Measurements from ENCODE around the gene CD200. TPM values are rescaled to one million over a fixed set of nuclear protein-coding genes. Genes with fewer than 3 reads are reported as not detected.

CD200 gene
- total and polyA plus RNA-seq, 2 of the 4 experiments (the other 2 are of a cell fraction), result 1.1 to 1.7 TPM

DNA sequence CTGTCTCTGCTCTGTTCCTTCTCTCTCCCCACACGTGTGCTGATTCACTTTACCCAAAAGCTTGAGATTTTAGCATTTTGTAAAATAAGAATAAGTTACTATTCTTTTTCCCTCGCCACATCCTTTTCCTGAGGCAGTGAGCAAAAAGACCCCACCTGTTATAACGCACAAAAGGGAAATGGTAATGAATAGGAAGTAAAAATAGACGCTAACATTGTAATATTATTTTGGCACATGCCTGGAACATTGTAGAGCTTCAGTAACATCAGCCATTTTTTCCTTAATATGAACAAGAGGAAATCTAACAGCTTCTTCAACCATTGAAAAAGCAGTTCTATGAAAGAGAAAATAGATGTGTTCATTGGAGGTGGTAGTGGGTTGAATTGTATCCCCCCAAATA lies 40.5 kb downstream of the CD200 start:
- BruUV-seq (replicated peaks), result no TSS peak
- no peak for ATAC-seq (ENCODE audit: low read depth)
- H4K8ac ChIP-seq (ENCODE audit: low read depth in 2 of 2, low read length in 2 of 2), result no peak overlapping the region
- DNase-seq, result no peak
- no peaks in the 10 kb centered on the region for H3K79me1 ChIP-seq (ENCODE audit: low read depth in 1 of 2, low read length in 2 of 2)
- no peak overlapping the region for H3K4me3 ChIP-seq (ENCODE audit: insufficient read depth, low read depth, low read length)
- H2BK20ac ChIP-seq (ENCODE audit: low read depth, low read length), result no peak overlapping the region
- no peak overlapping the region for H2AFZ ChIP-seq (replicated peaks; ENCODE audit: low read length, poor library complexity)
- H3K4me1 ChIP-seq (ENCODE audit: control insufficient read depth, insufficient read depth, low read length), result peaks cover 8% of the 10 kb centered on the region
- H2BK120ac ChIP-seq (ENCODE audit: low read depth, low read length), result no peak overlapping the region
- H2AK5ac ChIP-seq (ENCODE audit: low read depth, low read length), result no peak overlapping the region
- H4K91ac ChIP-seq (ENCODE audit: insufficient read depth, low read depth, low read length), result no peak overlapping the region
- no peak overlapping the region for H4K5ac ChIP-seq (ENCODE audit: low read depth, low read length)
- H3K27ac ChIP-seq (ENCODE audit: insufficient read depth, low read length), result no peak overlapping the region
- in situ Hi-C loops (cut with MboI; ENCODE audit: low sequenced_read_pairs) (no loop called here), intact Hi-C loops (cut with micrococcal nuclease) (no loop called here), dilution Hi-C loops (cut with HindIII; ENCODE audit: low sequenced_read_pairs, unreplicated experiment) (no loop called here)
- H3K27me3 ChIP-seq (ENCODE audit: control insufficient read depth, insufficient read depth, low read length), result no peaks in the 10 kb centered on the region
- H3K56ac ChIP-seq (ENCODE audit: extremely low read depth, insufficient read depth, low read length), result no peak overlapping the region
- H3K23ac ChIP-seq (ENCODE audit: low read depth, low read length), result no peak overlapping the region
- no peaks in the 10 kb centered on the region for H3K9me1 ChIP-seq (ENCODE audit: insufficient read depth, low read length)
- ChIA-PET POLR2A (ENCODE audit: unreplicated experiment) (no interaction called here), CTCF (no interaction called here)
- WGBS, 2 experiments (ENCODE audit: extremely low coverage in 2 of 2, insufficient read length in 1 of 2), result no CpG with 5 or more reads among the region's 4 CpGs
- H3K36me3 ChIP-seq (ENCODE audit: control insufficient read depth, insufficient read depth, low read length), result no peaks in the 10 kb centered on the region
- no peak overlapping the region for H3K4ac ChIP-seq (ENCODE audit: low read depth, low read length)
- H3K18ac ChIP-seq (ENCODE audit: low read depth, low read length), result no peak overlapping the region
- no peak for TF ChIP-seq MAZ (IDR thresholded peaks at IDR 0.05; ENCODE audit: borderline replicate concordance, low read depth, low read length)
- TF ChIP-seq MAFK (IDR thresholded peaks at IDR 0.05; ENCODE audit: low read depth, low read length), result no peak
- TF ChIP-seq, protein P1, sequence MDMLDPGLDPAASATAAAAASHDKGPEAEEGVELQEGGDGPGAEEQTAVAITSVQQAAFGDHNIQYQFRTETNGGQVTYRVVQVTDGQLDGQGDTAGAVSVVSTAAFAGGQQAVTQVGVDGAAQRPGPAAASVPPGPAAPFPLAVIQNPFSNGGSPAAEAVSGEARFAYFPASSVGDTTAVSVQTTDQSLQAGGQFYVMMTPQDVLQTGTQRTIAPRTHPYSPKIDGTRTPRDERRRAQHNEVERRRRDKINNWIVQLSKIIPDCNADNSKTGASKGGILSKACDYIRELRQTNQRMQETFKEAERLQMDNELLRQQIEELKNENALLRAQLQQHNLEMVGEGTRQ (IDR thresholded peaks at IDR 0.05; ENCODE audit: low read depth, low read length), result no peak
- TF ChIP-seq RAD21 (IDR thresholded peaks at IDR 0.05; ENCODE audit: low read length), result no peak
- TF ChIP-seq RFX5 (IDR thresholded peaks at IDR 0.05; ENCODE audit: low read depth, low read length), result no peak
- no peak for TF ChIP-seq SMC3 (IDR thresholded peaks at IDR 0.05; ENCODE audit: low read depth, low read length)
- TF ChIP-seq CHD1 (IDR thresholded peaks at IDR 0.05; ENCODE audit: low read depth, low read length), result no peak
- no peak for TF ChIP-seq MXI1 (IDR thresholded peaks at IDR 0.05; ENCODE audit: borderline replicate concordance, low read depth, low read length)
- TF ChIP-seq, protein P2, sequence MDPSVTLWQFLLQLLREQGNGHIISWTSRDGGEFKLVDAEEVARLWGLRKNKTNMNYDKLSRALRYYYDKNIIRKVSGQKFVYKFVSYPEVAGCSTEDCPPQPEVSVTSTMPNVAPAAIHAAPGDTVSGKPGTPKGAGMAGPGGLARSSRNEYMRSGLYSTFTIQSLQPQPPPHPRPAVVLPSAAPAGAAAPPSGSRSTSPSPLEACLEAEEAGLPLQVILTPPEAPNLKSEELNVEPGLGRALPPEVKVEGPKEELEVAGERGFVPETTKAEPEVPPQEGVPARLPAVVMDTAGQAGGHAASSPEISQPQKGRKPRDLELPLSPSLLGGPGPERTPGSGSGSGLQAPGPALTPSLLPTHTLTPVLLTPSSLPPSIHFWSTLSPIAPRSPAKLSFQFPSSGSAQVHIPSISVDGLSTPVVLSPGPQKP (IDR thresholded peaks at IDR 0.05; ENCODE audit: borderline replicate concordance, low read depth, low read length), result no peak
- TF ChIP-seq, protein P3, sequence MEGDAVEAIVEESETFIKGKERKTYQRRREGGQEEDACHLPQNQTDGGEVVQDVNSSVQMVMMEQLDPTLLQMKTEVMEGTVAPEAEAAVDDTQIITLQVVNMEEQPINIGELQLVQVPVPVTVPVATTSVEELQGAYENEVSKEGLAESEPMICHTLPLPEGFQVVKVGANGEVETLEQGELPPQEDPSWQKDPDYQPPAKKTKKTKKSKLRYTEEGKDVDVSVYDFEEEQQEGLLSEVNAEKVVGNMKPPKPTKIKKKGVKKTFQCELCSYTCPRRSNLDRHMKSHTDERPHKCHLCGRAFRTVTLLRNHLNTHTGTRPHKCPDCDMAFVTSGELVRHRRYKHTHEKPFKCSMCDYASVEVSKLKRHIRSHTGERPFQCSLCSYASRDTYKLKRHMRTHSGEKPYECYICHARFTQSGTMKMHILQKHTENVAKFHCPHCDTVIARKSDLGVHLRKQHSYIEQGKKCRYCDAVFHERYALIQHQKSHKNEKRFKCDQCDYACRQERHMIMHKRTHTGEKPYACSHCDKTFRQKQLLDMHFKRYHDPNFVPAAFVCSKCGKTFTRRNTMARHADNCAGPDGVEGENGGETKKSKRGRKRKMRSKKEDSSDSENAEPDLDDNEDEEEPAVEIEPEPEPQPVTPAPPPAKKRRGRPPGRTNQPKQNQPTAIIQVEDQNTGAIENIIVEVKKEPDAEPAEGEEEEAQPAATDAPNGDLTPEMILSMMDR (conservative IDR thresholded peaks at IDR 0.05; ENCODE audit: low read depth, low read length), result no peak
- TF ChIP-seq CEBPB (IDR thresholded peaks at IDR 0.05; ENCODE audit: low read depth, low read length), result no peak
- no peak for TF ChIP-seq RCOR1 (IDR thresholded peaks at IDR 0.05; ENCODE audit: insufficient replicate concordance, low read length)
- TF ChIP-seq POLR2A (IDR thresholded peaks at IDR 0.05; ENCODE audit: low read depth, low read length), result no peak
- TF ChIP-seq BHLHE40 (IDR thresholded peaks at IDR 0.05; ENCODE audit: low read depth, low read length), result no peak
- no peak overlapping the region for H2AK9ac ChIP-seq (replicated peaks; ENCODE audit: low read depth, low read length, poor library complexity)
- H3K9me3 ChIP-seq (ENCODE audit: control insufficient read depth, insufficient read depth, low read length), result no peaks in the 10 kb centered on the region
- no peak overlapping the region for H3K14ac ChIP-seq (replicated peaks; ENCODE audit: low read depth, low read length)
- H3K9ac ChIP-seq (ENCODE audit: low read depth, low read length), result no peak overlapping the region
- H4K20me1 ChIP-seq (ENCODE audit: insufficient read depth, low read length), result no peaks in the 10 kb centered on the region
- no peak overlapping the region for H2BK5ac ChIP-seq (ENCODE audit: low read depth, low read length, poor library complexity, severe bottlenecking)
- H2BK15ac ChIP-seq (ENCODE audit: low read depth, low read length), result no peak overlapping the region
- no peak overlapping the region for H3K4me2 ChIP-seq (ENCODE audit: low read depth, low read length)

Data from IMR-90 (cell line).